ENCODE measurements around the gene TMIGD1. TPM values are rescaled to one million over a fixed set of nuclear protein-coding genes. Genes with fewer than 3 reads are reported as not detected.
A peak's percentile ranks its signal among the peaks of the same experiment; 100 is the strongest.

The TMIGD1 gene
- total and polyA plus RNA-seq, 10 of the 15 experiments (the other 5 are each of a cell fraction or from before 2014, with no cell fraction given), result not detected

DNA sequence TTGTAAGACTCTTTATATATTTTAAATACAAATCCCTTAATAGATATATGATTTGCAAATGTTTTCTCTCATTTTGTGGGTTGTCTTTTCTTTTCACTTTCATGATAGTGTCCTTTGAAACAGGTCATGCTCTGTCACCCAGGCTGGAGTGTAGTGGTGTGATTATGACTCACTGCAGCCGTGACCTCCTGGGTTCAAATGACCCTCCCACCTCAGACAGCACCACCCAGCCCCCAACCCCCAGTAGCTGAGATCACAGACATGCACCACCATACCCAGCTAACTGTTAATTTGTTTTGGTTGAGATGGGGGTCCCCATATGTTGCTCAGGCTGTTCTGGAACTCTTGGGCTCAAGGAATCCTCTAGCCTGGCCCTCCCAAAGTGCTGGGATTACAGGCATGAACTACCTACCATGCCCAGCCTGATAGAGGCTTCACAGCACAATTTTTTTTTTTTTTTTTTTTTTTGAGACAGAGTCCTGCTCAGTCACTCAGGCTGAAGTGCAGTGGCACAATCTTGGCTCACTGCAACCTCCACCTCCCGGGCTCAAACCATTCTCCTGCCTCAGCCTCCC lies 18.5 kb upstream of the TMIGD1 start:
- Histone ChIP-seq H3K27ac (ENCODE audit: control insufficient read depth, insufficient read depth) (0 out of 2 replicates have a peak overlapping the region, but pooled peaks have one; percentile 2), H3K4me2 (ENCODE audit: control insufficient read depth, insufficient read depth) (no peak overlapping the region), H3K36me3 (ENCODE audit: control insufficient read depth in 2 of 2, insufficient read depth in 2 of 2, low read length in 1 of 2) (no peaks in the 10 kb centered on the region), H3K79me2 (ENCODE audit: control insufficient read depth, insufficient read depth, low read length) (no peaks in the 10 kb centered on the region), H3K4me3 (no peak overlapping the region), H3K9me3 (replicated peaks; ENCODE audit: control insufficient read depth, insufficient read depth, low read length) (no peaks in the 10 kb centered on the region; the same call in 2 of the 3 replicates), H3K4me1 (ENCODE audit: control insufficient read depth, insufficient read depth, low read length) (peaks cover 12% of the 10 kb centered on the region), H4K20me1 (ENCODE audit: control insufficient read depth, insufficient read depth) (no peaks in the 10 kb centered on the region), H2AFZ (ENCODE audit: control insufficient read depth, low read depth, low read length) (no peak overlapping the region), H3K27me3 (replicated peaks in 1 of 2; ENCODE audit: control insufficient read depth in 2 of 2, insufficient read depth in 2 of 2, low read length in 1 of 2) (no peaks in the 10 kb centered on the region), H3K9ac (ENCODE audit: control insufficient read depth, insufficient read depth, low read length) (no peak overlapping the region)
- SMC1A ChIA-PET (ENCODE audit: uncharacterized antibody, unreplicated experiment), result interaction anchor here (1.2 to 1.8 kb wide), 2 partner anchors 10 to 11 kb away, joined by 3 to 7 read pairs; no protein-coding TSS in a partner anchor
- ATAC-seq (peak; percentile 96), DNase-seq (ENCODE audit: low read depth, low spot score) (no peak), FAIRE-seq (no peak)
- RAD21 ChIA-PET (ENCODE audit: unreplicated experiment), result interaction anchor here (0.6 kb wide), 1 partner anchor 248 kb away, joined by 3 read pairs; no protein-coding TSS in a partner anchor
- 54% methylated on average over 2 of the region's 2 CpGs for WGBS (ENCODE audit: insufficient coverage, insufficient replicate concordance, low lambda C conversion rate, missing lambda C conversion rate)
- in situ Hi-C loops (cut with MboI) (no loop called here), intact Hi-C loops (cut with micrococcal nuclease; ENCODE audit: unreplicated experiment) (no loop called here)
- POLR2A ChIA-PET, result interaction anchor here (0.6 kb wide), 1 partner anchor 11 kb away, joined by 3 read pairs; no protein-coding TSS in a partner anchor
- CTCF ChIA-PET, result interaction anchor here (0.9 to 1.3 kb wide), 2 partner anchors 13 to 17 kb away, joined by 3 to 4 read pairs; no protein-coding TSS in a partner anchor
- no TSS peak for BruUV-seq (replicated peaks)
- TF ChIP-seq ZBED1 (IDR thresholded peaks at IDR 0.05; ENCODE audit: borderline replicate concordance) (no peak), FOS (IDR thresholded peaks at IDR 0.05; ENCODE audit: borderline replicate concordance, extremely low read depth, insufficient read length) (no peak), HDGF (IDR thresholded peaks at IDR 0.05) (no peak), IRF4 (IDR thresholded peaks at IDR 0.05; ENCODE audit: low read depth, low read length) (peak; percentile 72), HDAC2 (IDR thresholded peaks at IDR 0.05) (no peak), MTA2 (IDR thresholded peaks at IDR 0.05; ENCODE audit: low read depth) (0 out of 2 replicates have a peak, but pooled peaks have one; percentile 34), CBX3 (IDR thresholded peaks at IDR 0.05; ENCODE audit: borderline replicate concordance, low read depth) (no peak), MYB (IDR thresholded peaks at IDR 0.05; ENCODE audit: borderline replicate concordance, low read depth, low read length) (no peak), TCF3 (IDR thresholded peaks at IDR 0.05; ENCODE audit: borderline replicate concordance, insufficient read depth, low read depth, low read length) (no peak), ZNF274 (IDR thresholded peaks at IDR 0.05; ENCODE audit: insufficient read depth, insufficient read length) (no peak), NFIC (IDR thresholded peaks at IDR 0.05; ENCODE audit: low read depth, low read length) (peak; percentile 54; the same call in 1 of the 2 replicates), NR2C1 (IDR thresholded peaks at IDR 0.05) (peak; percentile 59), EED (IDR thresholded peaks at IDR 0.05; ENCODE audit: low read depth) (peak; percentile 48; the same call in 1 of the 2 replicates), DPF2 (IDR thresholded peaks at IDR 0.05) (no peak), FOXM1 (IDR thresholded peaks at IDR 0.05; ENCODE audit: low read depth, low read length) (peak; percentile 57; the same call in 1 of the 2 replicates), TAF1 (IDR thresholded peaks at IDR 0.05; ENCODE audit: borderline replicate concordance, low read depth, low read length) (no peak), IKZF2 (IDR thresholded peaks at IDR 0.05) (peak; percentile 46 to 60; a peak in 3 of 4 replicates), BHLHE40 (IDR thresholded peaks at IDR 0.05; ENCODE audit: borderline replicate concordance in 1 of 2, low read depth in 2 of 2, low read length in 1 of 2) (peak; percentile 33 to 62; a peak in 2 of 4 replicates), EP300 (IDR thresholded peaks at IDR 0.05; ENCODE audit: borderline replicate concordance in 1 of 2, control insufficient read depth in 1 of 2, low read depth in 2 of 2, low read length in 2 of 2) (0 out of 4 replicates have a peak, but pooled peaks of 1 of the 2 experiments have one; percentile 22), RUNX3 (IDR thresholded peaks at IDR 0.05; ENCODE audit: low read length) (peak; percentile 74)
- TF ChIP-seq, protein P1, sequence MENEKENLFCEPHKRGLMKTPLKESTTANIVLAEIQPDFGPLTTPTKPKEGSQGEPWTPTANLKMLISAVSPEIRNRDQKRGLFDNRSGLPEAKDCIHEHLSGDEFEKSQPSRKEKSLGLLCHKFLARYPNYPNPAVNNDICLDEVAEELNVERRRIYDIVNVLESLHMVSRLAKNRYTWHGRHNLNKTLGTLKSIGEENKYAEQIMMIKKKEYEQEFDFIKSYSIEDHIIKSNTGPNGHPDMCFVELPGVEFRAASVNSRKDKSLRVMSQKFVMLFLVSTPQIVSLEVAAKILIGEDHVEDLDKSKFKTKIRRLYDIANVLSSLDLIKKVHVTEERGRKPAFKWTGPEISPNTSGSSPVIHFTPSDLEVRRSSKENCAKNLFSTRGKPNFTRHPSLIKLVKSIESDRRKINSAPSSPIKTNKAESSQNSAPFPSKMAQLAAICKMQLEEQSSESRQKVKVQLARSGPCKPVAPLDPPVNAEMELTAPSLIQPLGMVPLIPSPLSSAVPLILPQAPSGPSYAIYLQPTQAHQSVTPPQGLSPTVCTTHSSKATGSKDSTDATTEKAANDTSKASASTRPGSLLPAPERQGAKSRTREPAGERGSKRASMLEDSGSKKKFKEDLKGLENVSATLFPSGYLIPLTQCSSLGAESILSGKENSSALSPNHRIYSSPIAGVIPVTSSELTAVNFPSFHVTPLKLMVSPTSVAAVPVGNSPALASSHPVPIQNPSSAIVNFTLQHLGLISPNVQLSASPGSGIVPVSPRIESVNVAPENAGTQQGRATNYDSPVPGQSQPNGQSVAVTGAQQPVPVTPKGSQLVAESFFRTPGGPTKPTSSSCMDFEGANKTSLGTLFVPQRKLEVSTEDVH (IDR thresholded peaks at IDR 0.05; ENCODE audit: low read depth, partially characterized antibody), result no peak
- TF ChIP-seq, protein P2, sequence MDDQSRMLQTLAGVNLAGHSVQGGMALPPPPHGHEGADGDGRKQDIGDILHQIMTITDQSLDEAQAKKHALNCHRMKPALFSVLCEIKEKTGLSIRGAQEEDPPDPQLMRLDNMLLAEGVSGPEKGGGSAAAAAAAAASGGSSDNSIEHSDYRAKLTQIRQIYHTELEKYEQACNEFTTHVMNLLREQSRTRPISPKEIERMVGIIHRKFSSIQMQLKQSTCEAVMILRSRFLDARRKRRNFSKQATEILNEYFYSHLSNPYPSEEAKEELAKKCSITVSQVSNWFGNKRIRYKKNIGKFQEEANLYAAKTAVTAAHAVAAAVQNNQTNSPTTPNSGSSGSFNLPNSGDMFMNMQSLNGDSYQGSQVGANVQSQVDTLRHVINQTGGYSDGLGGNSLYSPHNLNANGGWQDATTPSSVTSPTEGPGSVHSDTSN (IDR thresholded peaks at IDR 0.05; ENCODE audit: insufficient replicate concordance, low read depth, low read length), result no peak

Data from GM12878 (cell line).